ENCODE measurements around the gene ADRB2.

GRCh38 chr5:148833925-148834324, 7.5 kb downstream of the ADRB2 start:
- TF ChIP-seq CTCF (IDR thresholded peaks at IDR 0.05) (no peak), POLR2A (IDR thresholded peaks at IDR 0.05) (no peak)
